ENCODE measurements around the gene ITPR1. TPM values are rescaled to one million over a fixed set of nuclear protein-coding genes. Genes with fewer than 3 reads are reported as not detected.

ITPR1 gene
- total RNA-seq, 2 donors from 2014 or later = 29.3 to 29.8 TPM

GRCh38 chr3:4698125-4698821, 205.1 kb downstream of the ITPR1 start:
- H3K36me3 ChIP-seq (replicated peaks in 1 of 2; ENCODE audit: insufficient read depth in 1 of 2, low read depth in 2 of 2) = no peaks in the 10 kb centered on the region
- no peak overlapping the region for H3K4me3 ChIP-seq
- intact Hi-C loops (cut with DNase I) = no loop called here
- ATAC-seq = peak; percentile 50
- H3K9me3 ChIP-seq = no peaks in the 10 kb centered on the region
- no peak for DNase-seq
- peaks cover 12% of the 10 kb centered on the region for H3K4me1 ChIP-seq
- no peaks in the 10 kb centered on the region for H3K27me3 ChIP-seq
- TF ChIP-seq POLR2A (IDR thresholded peaks at IDR 0.05) (no peak), CTCF (IDR thresholded peaks at IDR 0.05) (no peak)
- H3K27ac ChIP-seq = no peak overlapping the region
- WGBS, 2 donors = 46 to 48% methylated on average over 3 of the region's 3 CpGs

- peaks cover 0 to 2% of the 10 kb centered on the region in 2 donors for H3K36me3 ChIP-seq (replicated peaks in 1 of 2; ENCODE audit: insufficient read depth in 1 of 2, low read depth in 2 of 2)
Measured at GRCh38 chr3:4703054-4703480, 209.9 kb downstream of the ITPR1 start.

GRCh38 chr3:4704552-4704951, 211.4 kb downstream of the ITPR1 start:
- WGBS, 2 donors = 73 to 89% methylated on average over 4 of the region's 4 CpGs
- DNase-seq (no peak), ATAC-seq (no peak)
- H3K4me1 ChIP-seq = peaks cover 11% of the 10 kb centered on the region
- no peaks in the 10 kb centered on the region for H3K9me3 ChIP-seq
- TF ChIP-seq POLR2A (IDR thresholded peaks at IDR 0.05) = no peak
- no peak for TF ChIP-seq CTCF (IDR thresholded peaks at IDR 0.05)
- peaks cover 0 to 2% of the 10 kb centered on the region in 2 donors for H3K36me3 ChIP-seq (replicated peaks in 1 of 2; ENCODE audit: insufficient read depth in 1 of 2, low read depth in 2 of 2)
- intact Hi-C loops (cut with DNase I) = no loop called here
- no peak overlapping the region for H3K27ac ChIP-seq
- H3K27me3 ChIP-seq = no peaks in the 10 kb centered on the region
- no peak overlapping the region for H3K4me3 ChIP-seq

More at GRCh38 chr3:4703054-4703480, 209.9 kb downstream of the ITPR1 start:
- no peak for TF ChIP-seq CTCF (IDR thresholded peaks at IDR 0.05)
- TF ChIP-seq POLR2A (IDR thresholded peaks at IDR 0.05) = no peak
- no peaks in the 10 kb centered on the region for H3K9me3 ChIP-seq
- peak; percentile 84 for ATAC-seq
- H3K4me3 ChIP-seq = no peak overlapping the region
- peaks cover 15% of the 10 kb centered on the region for H3K4me1 ChIP-seq
- peak in 1 of 4 donors; percentile 44 for DNase-seq
- H3K27ac ChIP-seq = peak overlapping the region in 2 of 4 donors; percentile 6 to 61
- WGBS, 2 donors = 42 to 51% methylated on average over 3 of the region's 3 CpGs
- no peaks in the 10 kb centered on the region for H3K27me3 ChIP-seq
- intact Hi-C loops (cut with DNase I) = no loop called here

GRCh38 chr3:4707324-4707723, 214.2 kb downstream of the ITPR1 start:
- Histone ChIP-seq H3K4me3 (no peak overlapping the region), H3K9me3 (no peaks in the 10 kb centered on the region), H3K36me3 (replicated peaks in 1 of 2; ENCODE audit: insufficient read depth in 1 of 2, low read depth in 2 of 2) (peaks cover 0 to 2% of the 10 kb centered on the region in 2 donors), H3K4me1 (peaks cover 16% of the 10 kb centered on the region), H3K27me3 (no peaks in the 10 kb centered on the region), H3K27ac (no peak overlapping the region)
- ATAC-seq (no peak), DNase-seq (no peak)
- WGBS, 2 donors = 91 to 95% methylated on average over 4 of the region's 4 CpGs
- intact Hi-C loops (cut with DNase I) = no loop called here
- TF ChIP-seq CTCF (IDR thresholded peaks at IDR 0.05) = no peak
- no peak for TF ChIP-seq POLR2A (IDR thresholded peaks at IDR 0.05)

GRCh38 chr3:4708230-4708629, 215.1 kb downstream of the ITPR1 start:
- H3K27ac ChIP-seq = no peak overlapping the region
- intact Hi-C loops (cut with DNase I) = no loop called here
- DNase-seq (no peak), ATAC-seq (no peak)
- H3K9me3 ChIP-seq = no peaks in the 10 kb centered on the region
- 54 to 63% methylated on average over 7 of the region's 7 CpGs for WGBS, 2 donors
- no peak overlapping the region for H3K4me3 ChIP-seq
- H3K27me3 ChIP-seq = no peaks in the 10 kb centered on the region
- peaks cover 0 to 2% of the 10 kb centered on the region in 2 donors for H3K36me3 ChIP-seq (replicated peaks in 1 of 2; ENCODE audit: insufficient read depth in 1 of 2, low read depth in 2 of 2)
- peaks cover 10% of the 10 kb centered on the region for H3K4me1 ChIP-seq
- no peak for TF ChIP-seq POLR2A (IDR thresholded peaks at IDR 0.05)
- TF ChIP-seq CTCF (IDR thresholded peaks at IDR 0.05) = no peak
